Thoracic aorta (tissue), 2 donors: ENCODE results near the gene DUS3L. TPM values are rescaled to one million over a fixed set of nuclear protein-coding genes. Genes with fewer than 3 reads are reported as not detected.
A peak's percentile ranks its signal among the peaks of the same experiment; 100 is the strongest.

Experiments used
- ATAC-seq: fragments of 150-250 bp; one replicate; pipeline ENCODE4 v1.8.0; 2017; ENCODE audit warnings: low read depth; ENCODE audit not compliant: insufficient number of reproducible peaks, low FRiP score
- DNase-seq: peaks from one replicate; pipeline ENCODE4 v3.0.0-alpha.2; 2020; ENCODE audit warnings: low spot score
- H3K27ac ChIP-seq, 2 donors: fragments of 200-600 bp; sonication (generic); 1 replicate in 1 of 2; 2 replicates in 1 of 2; pipeline ENCODE4 v1.5.1; 2016; ENCODE audit warnings: mild to moderate bottlenecking in 2 of 2, moderate library complexity in 2 of 2
- H3K27me3 ChIP-seq: fragments of 200-600 bp; sonication (generic); replicated peaks from 2 replicates; pipeline ENCODE4 v1.6.0; 2016; ENCODE audit warnings: mild to moderate bottlenecking; ENCODE audit not compliant: insufficient read depth
- H3K36me3 ChIP-seq: fragments of 200-600 bp; sonication (generic); one replicate; pipeline ENCODE4 v1.5.1; 2016
- H3K4me1 ChIP-seq, 2 donors: fragments of 200-600 bp; sonication (generic); 1 replicate in 1 of 2; 2 replicates in 1 of 2; pipeline versions ENCODE4 v1.5.1 to v1.6.0; 2016; ENCODE audit warnings: low read depth in 2 of 2, mild to moderate bottlenecking in 1 of 2; ENCODE audit not compliant: control insufficient read depth in 1 of 2
- H3K4me3 ChIP-seq: fragments of 200-600 bp; sonication (generic); 2 replicates; pipeline ENCODE4 v1.5.1; 2016; ENCODE audit warnings: mild to moderate bottlenecking
- H3K9me3 ChIP-seq: fragments of 200-600 bp; sonication (generic); 2 replicates; pipeline ENCODE4 v1.5.1; 2016
- total RNA-seq, 2 donors: library from RNA; depleted of rRNA; stranded (reverse); fragments of >200 nt; gene quantifications; one replicate each; pipeline versions ENCODE4 v1.1.0 to v1.2.3, GENCODE V29; 2016
- TF ChIP-seq, protein P1 (sequence below): fragments of 200-600 bp; sonication (generic); IDR thresholded peaks from one replicate; pipeline ENCODE4 v1.5.1; 2019; ENCODE audit warnings: antibody characterized with exemption

Gene DUS3L
- total RNA-seq, 2 donors from 2014 or later, result 16.2 to 33.9 TPM

DNA sequence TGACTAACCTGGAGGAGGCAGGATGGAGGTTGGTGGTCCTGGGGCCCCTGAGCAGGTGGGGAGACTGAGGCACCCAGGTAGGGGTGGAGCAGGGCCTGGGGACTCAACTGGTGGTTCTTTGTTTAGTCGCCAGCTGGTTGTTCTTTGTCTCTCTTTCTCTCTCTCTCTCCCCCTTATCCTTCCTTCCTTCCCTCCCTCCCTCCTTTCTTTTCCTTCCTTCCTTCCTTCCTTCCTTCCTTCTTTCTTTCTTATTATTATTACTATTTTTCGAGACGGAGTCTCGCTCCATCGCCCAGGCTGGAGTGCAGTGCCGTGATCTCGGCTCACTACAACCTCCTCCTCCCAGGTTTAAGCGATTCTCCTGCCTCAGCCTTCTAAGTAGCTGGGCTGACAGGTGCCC is 7.3 kb upstream of the DUS3L start:
- TF ChIP-seq, protein P1, sequence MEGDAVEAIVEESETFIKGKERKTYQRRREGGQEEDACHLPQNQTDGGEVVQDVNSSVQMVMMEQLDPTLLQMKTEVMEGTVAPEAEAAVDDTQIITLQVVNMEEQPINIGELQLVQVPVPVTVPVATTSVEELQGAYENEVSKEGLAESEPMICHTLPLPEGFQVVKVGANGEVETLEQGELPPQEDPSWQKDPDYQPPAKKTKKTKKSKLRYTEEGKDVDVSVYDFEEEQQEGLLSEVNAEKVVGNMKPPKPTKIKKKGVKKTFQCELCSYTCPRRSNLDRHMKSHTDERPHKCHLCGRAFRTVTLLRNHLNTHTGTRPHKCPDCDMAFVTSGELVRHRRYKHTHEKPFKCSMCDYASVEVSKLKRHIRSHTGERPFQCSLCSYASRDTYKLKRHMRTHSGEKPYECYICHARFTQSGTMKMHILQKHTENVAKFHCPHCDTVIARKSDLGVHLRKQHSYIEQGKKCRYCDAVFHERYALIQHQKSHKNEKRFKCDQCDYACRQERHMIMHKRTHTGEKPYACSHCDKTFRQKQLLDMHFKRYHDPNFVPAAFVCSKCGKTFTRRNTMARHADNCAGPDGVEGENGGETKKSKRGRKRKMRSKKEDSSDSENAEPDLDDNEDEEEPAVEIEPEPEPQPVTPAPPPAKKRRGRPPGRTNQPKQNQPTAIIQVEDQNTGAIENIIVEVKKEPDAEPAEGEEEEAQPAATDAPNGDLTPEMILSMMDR, result no peak
- Histone ChIP-seq H3K4me3 (no peak overlapping the region), H3K27ac (no peak overlapping the region), H3K4me1 (no peaks in the 10 kb centered on the region), H3K9me3 (no peaks in the 10 kb centered on the region), H3K36me3 (no peaks in the 10 kb centered on the region), H3K27me3 (peaks cover 11% of the 10 kb centered on the region)
- DNase-seq (no peak), ATAC-seq (no peak)

DNA sequence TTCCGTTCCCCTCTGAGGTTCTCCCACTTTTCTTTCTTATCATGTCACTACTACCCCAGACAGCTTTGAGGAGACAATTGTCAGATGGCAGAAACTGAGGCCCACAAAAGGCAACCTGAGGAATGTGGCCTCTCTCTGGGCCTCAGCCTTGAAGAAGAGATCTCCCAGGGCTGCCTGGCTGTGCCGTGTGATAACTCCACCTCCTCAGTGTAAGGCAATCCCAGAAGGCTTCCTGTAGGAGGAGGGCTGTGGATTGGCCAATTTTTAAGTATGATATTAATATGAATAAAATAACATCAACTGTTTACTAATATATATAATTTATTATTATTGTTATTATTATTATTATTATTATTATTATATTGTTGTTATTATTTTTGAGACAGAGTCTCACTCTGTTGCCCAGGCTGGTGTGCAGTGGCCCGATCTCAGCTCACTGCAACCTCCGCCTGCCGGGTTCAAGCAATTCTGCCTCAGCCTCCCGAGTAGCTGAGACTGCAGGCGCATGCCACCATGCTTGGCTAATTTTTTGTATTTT is 4.5 kb upstream of the DUS3L start:
- TF ChIP-seq, protein P1, result no peak
- H3K9me3 ChIP-seq, result no peaks in the 10 kb centered on the region
- ATAC-seq (no peak), DNase-seq (no peak)
- H3K4me3 ChIP-seq, result no peak overlapping the region
- H3K27ac ChIP-seq, result no peak overlapping the region
- H3K27me3 ChIP-seq, result no peaks in the 10 kb centered on the region
- H3K4me1 ChIP-seq, result no peaks in the 10 kb centered on the region
- no peaks in the 10 kb centered on the region for H3K36me3 ChIP-seq

DNA sequence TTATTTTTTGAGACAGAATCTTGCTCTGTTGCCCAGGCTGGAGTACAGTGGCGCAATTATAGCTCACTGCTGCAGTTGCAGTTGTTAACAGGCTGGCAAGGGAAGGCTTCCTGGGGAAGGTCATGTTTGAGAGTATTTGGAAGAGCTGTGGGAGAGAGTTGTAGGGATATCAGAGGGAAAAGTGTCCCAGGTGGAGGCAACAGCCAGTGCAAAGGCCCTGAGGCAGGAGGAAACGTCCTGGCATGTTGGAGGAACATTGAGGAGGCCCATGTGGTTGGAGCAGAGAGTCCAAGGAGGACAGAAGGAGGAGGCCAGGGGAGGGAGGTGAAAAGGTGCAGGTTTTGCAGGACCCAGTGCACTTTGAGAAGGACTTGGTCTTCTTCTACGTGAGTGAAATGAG is 2.2 kb upstream of the DUS3L start:
- H3K4me1 ChIP-seq, result peaks cover 5 to 6% of the 10 kb centered on the region in 2 donors
- ATAC-seq, result no peak

DNA sequence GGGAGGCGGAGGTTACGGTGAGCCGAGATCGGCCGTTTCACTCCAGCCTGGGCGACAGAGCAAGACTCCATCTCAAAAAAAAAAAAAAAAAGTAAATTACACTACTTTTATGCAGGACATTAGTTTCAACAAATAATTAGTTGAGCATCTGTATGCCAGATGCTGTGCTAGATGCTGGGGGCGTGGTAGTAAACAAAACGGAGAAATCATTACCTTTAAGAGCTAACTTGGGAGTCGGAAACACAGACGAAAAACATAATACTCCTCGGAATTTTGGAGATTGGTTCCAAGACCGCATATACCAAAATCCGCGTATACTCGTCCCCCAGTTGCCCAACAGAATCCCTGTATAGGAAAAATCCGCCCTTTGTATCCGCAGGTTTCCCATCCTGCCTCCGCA is 1.3 kb upstream of the DUS3L start:
- TF ChIP-seq, protein P1, result no peak
- H3K27ac ChIP-seq, result no peak overlapping the region
- no peak for ATAC-seq

More for the DNA sequence above, 2.2 kb upstream of the DUS3L start:
- TF ChIP-seq, protein P1, result no peak
- peaks cover 15% of the 10 kb centered on the region for H3K36me3 ChIP-seq
- no peak overlapping the region for H3K4me3 ChIP-seq
- H3K9me3 ChIP-seq, result no peaks in the 10 kb centered on the region
- H3K27me3 ChIP-seq, result no peaks in the 10 kb centered on the region
- no peak overlapping the region for H3K27ac ChIP-seq
- no peak for DNase-seq

DNA sequence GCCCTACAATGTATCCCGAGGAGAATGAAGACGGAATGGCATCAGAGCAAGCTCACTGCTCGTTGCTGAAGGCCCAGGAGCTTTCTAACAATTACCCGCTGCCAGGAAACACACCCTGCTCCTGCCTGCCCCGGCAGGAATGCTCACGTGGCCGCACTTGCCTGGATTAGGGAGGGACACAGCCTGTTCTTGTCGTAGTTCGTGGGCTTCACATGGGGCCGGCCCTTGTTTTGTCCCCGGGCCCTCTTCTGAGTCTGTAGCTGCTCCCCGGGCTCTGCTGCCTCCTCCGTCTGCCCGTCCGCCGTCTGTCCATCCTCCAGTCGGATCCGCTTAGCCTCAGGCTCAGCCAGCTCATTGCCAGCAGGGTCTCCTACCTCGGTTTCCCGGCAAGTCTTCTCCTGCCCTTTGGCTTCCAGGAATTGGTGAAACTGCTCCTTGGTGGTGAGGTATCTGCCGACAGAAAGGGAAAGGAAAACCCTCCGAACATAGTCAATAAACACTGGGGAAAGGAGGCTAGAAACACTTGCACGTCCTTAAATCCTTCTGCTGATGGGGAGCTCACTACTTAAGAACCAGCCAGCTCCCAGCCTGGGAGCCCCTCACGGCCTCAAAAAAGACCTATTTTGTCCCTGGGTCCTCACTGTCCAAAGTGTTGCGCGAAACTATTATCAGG is 941 bp downstream of the DUS3L start:
- ATAC-seq (no peak), DNase-seq (no peak)
- TF ChIP-seq, protein P1, result no peak
- Histone ChIP-seq H3K27ac (peak overlapping the region; percentile 89 to 93), H3K4me1 (peaks cover 5 to 6% of the 10 kb centered on the region in 2 donors), H3K4me3 (peak overlapping the region; percentile 81), H3K27me3 (no peaks in the 10 kb centered on the region), H3K9me3 (no peaks in the 10 kb centered on the region), H3K36me3 (peaks cover 36% of the 10 kb centered on the region)

More for the DNA sequence above, 1.3 kb upstream of the DUS3L start:
- Histone ChIP-seq H3K4me1 (peaks cover 5 to 6% of the 10 kb centered on the region in 2 donors), H3K36me3 (peaks cover 17% of the 10 kb centered on the region), H3K9me3 (no peaks in the 10 kb centered on the region), H3K4me3 (no peak overlapping the region), H3K27me3 (no peaks in the 10 kb centered on the region)
- DNase-seq, result no peak
